Measurements from ENCODE around the gene CCDC43.
A peak's percentile ranks its signal among the peaks of the same experiment; 100 is the strongest.

GRCh38 chr17:44655983-44656710, 33.4 kb downstream of the CCDC43 start, which contains the start of gene MEIOC:
- TF ChIP-seq CTCF (optimal IDR thresholded peaks at IDR 0.05 in 1 of 3, IDR thresholded peaks at IDR 0.05 in 1 of 3, conservative IDR thresholded peaks at IDR 0.05 in 1 of 3; ENCODE audit: extremely low read depth in 1 of 3, insufficient read depth in 2 of 3, low read length in 3 of 3) (peak in 1 of 3 experiments; percentile 1), EZH2 (IDR thresholded peaks at IDR 0.05; ENCODE audit: low read length) (peak; percentile 91)

All from keratinocyte (primary cell).